ENCODE data around the gene HOXB3.

- TF ChIP-seq CTCF (conservative IDR thresholded peaks at IDR 0.05) (no peak), ZFX (IDR thresholded peaks at IDR 0.05) (no peak)
Measured at GRCh38 chr17:48637323-48638260, 47.6 kb upstream of the HOXB3 start.
